Measurements from ENCODE around the gene KDM4D.
"Not testable (repeated sequence)": the region's sequence is repeated elsewhere in the genome, so short reads cannot be mapped to it uniquely, and the experiment has no call there.

Gene KDM4D

GRCh38 chr11:95037356-95038035, 64.0 kb downstream of the KDM4D start:
- DNase-seq = not testable (repeated sequence)

GRCh38 chr11:95042239-95042638, 68.7 kb downstream of the KDM4D start:
- DNase-seq = no peak

GRCh38 chr11:95042906-95043305, 69.4 kb downstream of the KDM4D start:
- DNase-seq = no peak

GRCh38 chr11:95044010-95044409, 70.5 kb downstream of the KDM4D start:
- DNase-seq = no peak

GRCh38 chr11:95045812-95046211, 72.3 kb downstream of the KDM4D start:
- no peak for DNase-seq

All from NCI-H446 treated with DMSO at 0.1 percent for 48 hours (cell line).